GM19468 (cell line): Measurements from ENCODE around the gene COG5.

Experiments used
- ATAC-seq: cut with Tn5 transposase; IDR thresholded peaks from one replicate; pipeline ENCODE4 v1.9.1; 2021; ENCODE audit warnings: mild to moderate bottlenecking, moderate library complexity, moderate number of reproducible peaks; ENCODE audit not compliant: unreplicated experiment; ENCODE audit errors: extremely low read depth

Gene COG5

DNA sequence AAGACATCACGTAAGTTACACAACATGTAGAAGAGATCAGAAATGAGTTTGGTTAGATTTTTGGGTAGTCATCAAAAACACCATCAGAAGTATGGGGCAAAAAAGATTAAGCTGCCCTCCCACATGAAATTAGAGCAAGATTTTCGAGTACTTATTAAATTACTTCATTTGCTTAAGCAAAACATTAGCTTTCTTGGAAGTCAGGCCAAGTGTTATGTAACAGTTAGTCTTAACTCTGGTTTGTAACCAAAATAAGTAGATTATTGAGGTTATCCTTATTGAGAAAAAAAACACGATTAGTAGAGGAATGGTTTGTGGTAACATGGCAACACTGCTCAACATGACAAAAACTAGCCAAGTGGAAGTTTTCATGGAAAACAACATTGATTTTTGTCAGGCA lies 357.0 kb downstream of the COG5 start:
- no peak for ATAC-seq

DNA sequence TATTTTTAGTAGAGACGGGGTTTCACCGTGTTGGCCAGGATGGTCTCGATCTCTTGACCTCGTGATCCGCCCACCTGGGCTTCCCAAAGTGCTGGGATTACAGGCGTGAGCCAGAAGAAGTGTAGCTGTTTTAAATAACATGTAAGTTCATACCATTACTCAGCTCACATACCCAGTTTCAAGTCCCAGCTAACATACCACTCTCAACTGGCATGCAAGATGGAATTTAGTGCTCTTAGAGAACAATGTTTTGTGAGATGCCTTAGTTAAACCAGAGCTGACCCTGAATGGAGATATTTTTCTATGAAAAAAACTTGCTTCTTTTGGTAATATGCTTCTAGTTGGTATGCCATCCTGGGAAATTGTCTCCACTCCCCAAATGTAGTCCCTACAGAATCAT lies 357.6 kb downstream of the COG5 start:
- ATAC-seq: no peak

- ATAC-seq: no peak
These were observed 360.1 kb downstream of the COG5 start for GRCh38 chr7:107203607-107204006.

- no peak for ATAC-seq
These were observed 361.8 kb downstream of the COG5 start for GRCh38 chr7:107201795-107202450.

- no peak for ATAC-seq
These were observed 366.7 kb downstream of the COG5 start for GRCh38 chr7:107196834-107197610.

DNA sequence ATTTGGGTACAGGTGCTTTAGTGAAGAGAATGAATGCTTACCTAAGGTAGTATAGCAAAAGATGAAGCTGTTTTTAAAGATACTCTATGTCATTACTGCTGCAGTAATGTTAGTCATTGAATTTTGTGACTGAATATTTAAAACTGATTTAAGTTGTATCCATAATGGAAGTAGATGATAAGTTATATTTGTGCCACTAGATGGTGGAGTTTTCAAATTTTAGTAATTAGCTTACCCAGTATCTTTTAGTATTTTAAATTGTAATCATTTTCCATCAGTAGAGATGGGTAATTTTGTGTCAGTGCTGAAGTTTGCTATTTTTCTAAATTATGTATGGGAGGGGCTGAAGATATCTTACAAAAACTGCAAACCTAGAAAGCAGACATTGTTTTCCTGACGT lies 369.7 kb downstream of the COG5 start:
- no peak for ATAC-seq

DNA sequence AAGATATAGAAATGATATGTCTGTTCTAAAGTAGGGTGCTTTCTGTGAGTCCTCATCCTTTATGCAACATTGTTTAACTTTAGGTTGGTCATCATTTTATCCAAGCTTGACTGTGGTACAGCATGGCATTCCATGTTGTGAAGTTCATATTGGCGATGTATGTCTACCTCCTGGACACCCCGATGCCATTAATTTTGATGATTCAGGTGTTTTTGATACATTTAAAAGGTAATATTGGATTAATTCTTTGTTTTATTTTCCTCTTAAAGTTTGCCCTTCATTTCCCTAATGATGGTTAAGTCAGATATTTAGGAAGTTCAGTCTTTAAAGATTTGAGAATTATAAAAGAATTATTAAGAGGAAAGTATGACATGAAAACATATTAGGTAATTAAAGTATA lies 373.6 kb downstream of the COG5 start:
- no peak for ATAC-seq

DNA sequence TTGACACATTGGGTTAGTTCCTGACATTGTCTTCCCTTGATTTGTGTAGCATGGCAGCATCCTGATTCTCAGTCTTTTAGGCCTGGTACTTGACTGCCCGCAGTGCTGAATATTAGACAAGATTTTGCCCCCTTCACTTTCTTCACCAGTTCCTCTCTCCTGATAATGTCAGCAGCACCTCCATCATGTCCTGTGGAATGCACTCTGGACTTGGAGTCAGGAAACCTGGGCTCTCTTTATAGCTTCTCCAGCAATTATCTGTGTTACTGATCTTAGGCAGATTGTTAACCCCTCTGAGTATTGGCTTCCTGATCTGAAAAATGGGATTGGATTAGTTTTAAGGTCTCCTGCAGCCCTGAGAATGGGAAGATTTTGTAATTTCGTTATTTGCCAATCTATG lies 375.9 kb downstream of the COG5 start:
- no peak for ATAC-seq

DNA sequence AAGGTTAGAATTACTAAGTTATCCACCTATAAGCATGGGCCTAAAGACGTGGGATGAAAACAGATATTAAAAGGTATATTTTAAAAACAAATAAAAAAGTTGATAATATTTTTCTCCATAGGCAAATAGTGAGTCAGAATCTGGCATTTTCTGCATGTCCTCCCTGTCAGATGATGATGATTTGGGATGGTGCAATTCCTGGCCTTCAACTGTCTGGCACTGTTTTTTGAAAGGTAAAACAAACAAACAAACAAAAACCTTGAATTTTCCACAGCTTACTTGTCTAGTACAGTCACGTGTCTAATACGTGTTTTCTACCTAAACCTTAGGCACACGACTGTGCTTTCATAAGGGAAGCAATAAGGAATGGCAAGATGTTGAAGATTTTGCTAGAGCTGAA lies 377.5 kb downstream of the COG5 start:
- ATAC-seq: no peak

- ATAC-seq: no peak
These were observed 378.0 kb downstream of the COG5 start for GRCh38 chr7:107185716-107186115.

GRCh38 chr7:107181172-107181571 lies 382.5 kb downstream of the COG5 start:
- no peak for ATAC-seq

DNA sequence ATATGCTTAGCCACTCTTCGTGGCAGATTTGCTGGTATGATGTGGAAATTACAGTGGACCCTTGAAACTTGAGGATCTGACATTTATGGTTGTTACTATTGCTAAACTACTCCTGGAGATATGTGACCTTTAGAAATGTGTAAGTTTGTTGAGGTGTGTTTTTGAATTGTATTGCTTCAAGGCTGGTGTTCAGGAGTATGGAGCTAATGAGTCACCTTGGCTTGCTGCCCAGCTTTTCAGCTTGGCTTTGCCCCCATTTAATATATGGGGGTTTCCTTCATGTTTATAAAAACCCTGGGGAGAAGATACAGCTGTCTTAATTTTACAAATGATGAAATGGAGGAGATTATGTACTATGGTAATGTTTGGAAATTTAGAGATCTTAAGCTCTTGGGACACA lies 383.3 kb downstream of the COG5 start:
- no peak for ATAC-seq

GRCh38 chr7:107179326-107180164 lies 384.2 kb downstream of the COG5 start:
- no peak for ATAC-seq

- ATAC-seq: no peak
These were observed 389.9 kb downstream of the COG5 start for GRCh38 chr7:107173691-107174406.

DNA sequence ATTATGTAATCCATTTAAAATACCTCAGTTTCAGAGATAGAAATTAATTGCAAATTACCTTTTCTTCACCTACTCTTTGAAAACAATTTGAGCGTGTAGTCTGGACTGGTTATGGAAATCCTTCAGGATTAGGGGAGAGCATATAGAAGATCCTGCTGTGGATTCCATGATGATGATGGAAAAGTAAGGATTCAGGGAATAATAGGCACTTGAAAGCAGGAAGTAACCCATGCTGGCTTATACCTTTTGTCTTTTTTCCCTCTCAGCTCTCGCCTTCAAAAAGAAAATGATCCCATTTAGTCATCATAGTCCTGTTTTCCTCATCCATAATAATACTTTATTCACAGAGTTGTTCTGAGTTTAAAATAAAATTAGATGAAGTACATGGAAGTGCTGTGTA lies 390.5 kb downstream of the COG5 start:
- no peak for ATAC-seq

DNA sequence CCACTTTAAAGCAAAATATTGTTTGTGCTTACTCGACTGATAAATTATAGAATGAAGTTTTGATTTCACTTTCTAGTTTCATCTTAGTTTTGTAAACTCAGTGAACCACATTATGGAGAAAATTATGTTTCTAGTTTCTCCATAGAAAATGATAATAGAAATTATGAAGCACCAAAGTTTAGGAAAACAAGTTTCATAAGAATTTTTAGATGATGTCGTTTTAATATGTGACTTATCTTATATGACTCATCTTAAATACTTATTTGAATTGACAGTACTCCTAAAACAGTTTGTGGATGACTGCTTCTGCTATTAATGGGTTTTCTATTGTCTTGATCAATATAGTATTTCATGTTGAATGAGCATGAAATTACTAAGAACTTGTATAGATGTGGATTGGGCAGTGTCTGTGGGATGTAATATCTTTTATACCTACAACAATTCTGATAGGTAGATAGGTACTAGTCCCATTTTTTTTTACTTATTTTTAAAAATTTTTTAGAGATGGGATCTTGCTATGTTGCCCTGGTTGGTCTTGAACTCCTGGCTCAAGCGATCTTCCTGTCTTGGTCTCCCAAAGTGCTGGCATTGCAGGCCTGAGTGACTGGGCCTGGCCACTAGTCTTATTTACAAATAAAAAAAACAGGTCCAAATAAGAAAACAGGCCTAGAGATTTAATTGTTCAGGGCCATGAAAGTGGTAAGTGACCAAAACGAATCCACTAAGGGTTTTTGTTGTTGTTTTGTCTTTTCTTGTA lies 391.3 kb downstream of the COG5 start:
- no peak for ATAC-seq

DNA sequence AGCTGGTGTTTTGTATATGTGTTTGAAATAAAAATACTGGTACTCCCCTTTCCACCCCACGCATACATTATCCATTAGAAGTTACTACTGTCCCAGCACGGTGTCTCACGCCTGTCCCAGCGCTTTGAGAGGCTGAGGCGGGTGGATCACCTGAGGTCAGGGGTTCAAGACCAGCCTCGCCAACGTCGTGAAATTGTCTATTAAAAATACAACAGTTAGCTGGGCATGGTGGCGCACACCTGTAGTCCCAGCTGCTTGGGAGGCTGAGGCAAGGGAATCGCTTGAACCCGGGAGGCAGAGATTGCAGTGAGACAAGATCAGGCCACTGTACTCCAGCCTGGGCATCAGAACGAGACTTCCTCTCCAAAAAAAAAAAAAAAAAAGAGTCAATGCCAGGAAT lies 392.2 kb downstream of the COG5 start:
- ATAC-seq: no peak

GRCh38 chr7:107170051-107170915 lies 393.4 kb downstream of the COG5 start:
- ATAC-seq: no peak
